ENCODE data around the gene DCN.

Gene DCN

GRCh38 chr12:91185421-91185820, 2.8 kb upstream of the DCN start:
- DNase-seq = no peak

- no peak for DNase-seq
Observed at GRCh38 chr12:91183551-91183950, 934 bp upstream of the DCN start.

GRCh38 chr12:91180582-91181395, 1.8 kb downstream of the DCN start:
- DNase-seq = no peak

- no peak for DNase-seq
Observed at GRCh38 chr12:91179966-91180561, 2.6 kb downstream of the DCN start.

- no peak for DNase-seq
Observed at GRCh38 chr12:91179315-91179714, 3.3 kb downstream of the DCN start.

GRCh38 chr12:91178781-91179180, 3.8 kb downstream of the DCN start:
- DNase-seq = no peak

- no peak for DNase-seq
Observed at GRCh38 chr12:91178139-91178561, 4.5 kb downstream of the DCN start.

- DNase-seq = no peak
Observed at GRCh38 chr12:91177381-91177780, 5.2 kb downstream of the DCN start.

- DNase-seq = no peak
Observed at GRCh38 chr12:91176915-91177314, 5.7 kb downstream of the DCN start.

- DNase-seq = no peak
Observed at GRCh38 chr12:91176358-91176757, 6.3 kb downstream of the DCN start.

GRCh38 chr12:91173124-91173523, 9.5 kb downstream of the DCN start:
- DNase-seq = no peak

GRCh38 chr12:91172096-91172495, 10.5 kb downstream of the DCN start:
- no peak for DNase-seq

GRCh38 chr12:91171476-91171875, 11.1 kb downstream of the DCN start:
- no peak for DNase-seq

GRCh38 chr12:91163116-91163515, 19.5 kb downstream of the DCN start:
- DNase-seq = no peak

- DNase-seq = no peak
Observed at GRCh38 chr12:91161009-91161408, 21.6 kb downstream of the DCN start.

- DNase-seq = no peak
Observed at GRCh38 chr12:91155990-91156389, 26.6 kb downstream of the DCN start.

- no peak for DNase-seq
Observed at GRCh38 chr12:91154131-91154530, 28.5 kb downstream of the DCN start.

GRCh38 chr12:91144053-91144452, 38.6 kb downstream of the DCN start:
- DNase-seq = no peak

- DNase-seq = no peak
Observed at GRCh38 chr12:91143206-91143605, 39.4 kb downstream of the DCN start.

- no peak for DNase-seq
Observed at GRCh38 chr12:91142221-91142631, 40.4 kb downstream of the DCN start.

- no peak for DNase-seq
Observed at GRCh38 chr12:91140026-91140931, 42.3 kb downstream of the DCN start.

GRCh38 chr12:91139286-91139685, 43.3 kb downstream of the DCN start:
- DNase-seq = no peak

GRCh38 chr12:91138337-91138920, 44.2 kb downstream of the DCN start:
- DNase-seq = no peak

Measured in NCI-H1436 treated with DMSO at 0.1 percent for 48 hours (cell line).